Parathyroid adenoma (tissue), 2 donors: Measurements from ENCODE around the gene MUC6.

Experiments
- H2AFZ ChIP-seq: fragments of 300-600 bp; sonication (generic); one replicate; pipeline ENCODE4 v1.7.0; 2017; ENCODE audit warnings: antibody characterized with exemption, mild to moderate bottlenecking
- H3K27ac ChIP-seq: fragments of 300-600 bp; sonication (generic); one replicate; pipeline ENCODE4 v1.7.0; 2017
- H3K27me3 ChIP-seq: fragments of 300-600 bp; sonication (generic); one replicate; pipeline ENCODE4 v1.7.0; 2017; ENCODE audit warnings: low read length; ENCODE audit not compliant: control insufficient read depth, insufficient read depth
- H3K36me3 ChIP-seq: fragments of 300-600 bp; sonication (generic); one replicate; pipeline ENCODE4 v1.7.0; 2017; ENCODE audit warnings: low read length; ENCODE audit not compliant: control insufficient read depth, insufficient read depth
- H3K4me1 ChIP-seq: fragments of 300-600 bp; sonication (generic); one replicate; pipeline ENCODE4 v1.7.0; 2017; ENCODE audit warnings: control low read depth
- H3K4me2 ChIP-seq: fragments of 300-600 bp; sonication (generic); one replicate; pipeline ENCODE4 v1.7.0; 2017; ENCODE audit warnings: low read length
- H3K4me3 ChIP-seq: fragments of 300-600 bp; sonication (generic); one replicate; pipeline ENCODE4 v1.7.0; 2017; ENCODE audit warnings: low read depth, low read length
- H3K79me2 ChIP-seq: fragments of 300-600 bp; sonication (generic); one replicate; pipeline ENCODE4 v1.7.0; 2017; ENCODE audit warnings: control low read depth
- H3K9ac ChIP-seq: fragments of 300-600 bp; sonication (generic); one replicate; pipeline ENCODE4 v1.7.0; 2017; ENCODE audit warnings: mild to moderate bottlenecking
- H3K9me3 ChIP-seq: fragments of 300-600 bp; sonication (generic); one replicate; pipeline ENCODE4 v1.7.0; 2017; ENCODE audit warnings: low read length; ENCODE audit not compliant: control insufficient read depth
- TF ChIP-seq, protein P1 (sequence below): fragments of 300-600 bp; sonication (generic); IDR thresholded peaks from one replicate; pipeline ENCODE4 v1.7.0; 2017; ENCODE audit warnings: antibody characterized with exemption, mild to moderate bottlenecking
- donor health status: primary hyperparathyroidism.

Gene MUC6

DNA sequence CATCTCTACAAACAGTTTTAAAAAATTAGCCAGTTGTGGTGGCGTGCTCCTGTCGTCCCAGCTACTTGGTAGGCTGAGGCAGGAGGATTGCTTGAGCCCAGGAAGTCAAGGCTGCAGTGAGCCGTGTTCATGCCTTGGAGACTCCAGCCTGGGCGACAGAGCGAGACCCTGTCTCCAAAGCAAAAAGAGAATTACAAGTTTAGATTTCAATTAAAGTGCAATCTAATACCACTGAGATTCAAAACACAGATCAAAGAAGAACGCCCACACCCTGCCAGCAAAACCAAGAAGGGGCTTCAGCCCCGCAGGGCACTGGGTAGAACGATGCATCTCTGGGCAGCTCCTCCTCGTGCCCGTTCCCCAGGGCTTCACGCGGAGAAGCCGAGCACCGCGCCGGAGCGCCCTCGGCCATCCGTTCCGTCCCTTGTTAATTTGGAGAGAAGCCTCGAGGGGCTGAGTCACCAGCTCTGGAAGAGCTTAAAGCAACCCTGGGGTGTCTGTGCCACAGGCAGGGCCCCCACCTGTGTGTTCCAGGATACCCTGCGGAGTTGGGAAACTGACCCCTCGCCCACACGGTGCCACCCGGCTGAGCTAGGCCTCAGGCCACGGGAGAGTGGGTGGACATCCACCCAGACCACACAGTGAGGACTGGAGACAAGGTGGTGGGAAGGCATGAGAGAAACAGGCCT lies 63.9 kb downstream of the MUC6 start:
- Histone ChIP-seq H2AFZ (no peak overlapping the region), H3K27ac (no peak overlapping the region), H3K9me3 (no peaks in the 10 kb centered on the region), H3K4me1 (no peaks in the 10 kb centered on the region), H3K9ac (no peak overlapping the region), H3K4me2 (no peak overlapping the region), H3K4me3 (no peak overlapping the region), H3K79me2 (peaks cover 12% of the 10 kb centered on the region), H3K27me3 (no peaks in the 10 kb centered on the region), H3K36me3 (no peaks in the 10 kb centered on the region)
- TF ChIP-seq, protein P1, sequence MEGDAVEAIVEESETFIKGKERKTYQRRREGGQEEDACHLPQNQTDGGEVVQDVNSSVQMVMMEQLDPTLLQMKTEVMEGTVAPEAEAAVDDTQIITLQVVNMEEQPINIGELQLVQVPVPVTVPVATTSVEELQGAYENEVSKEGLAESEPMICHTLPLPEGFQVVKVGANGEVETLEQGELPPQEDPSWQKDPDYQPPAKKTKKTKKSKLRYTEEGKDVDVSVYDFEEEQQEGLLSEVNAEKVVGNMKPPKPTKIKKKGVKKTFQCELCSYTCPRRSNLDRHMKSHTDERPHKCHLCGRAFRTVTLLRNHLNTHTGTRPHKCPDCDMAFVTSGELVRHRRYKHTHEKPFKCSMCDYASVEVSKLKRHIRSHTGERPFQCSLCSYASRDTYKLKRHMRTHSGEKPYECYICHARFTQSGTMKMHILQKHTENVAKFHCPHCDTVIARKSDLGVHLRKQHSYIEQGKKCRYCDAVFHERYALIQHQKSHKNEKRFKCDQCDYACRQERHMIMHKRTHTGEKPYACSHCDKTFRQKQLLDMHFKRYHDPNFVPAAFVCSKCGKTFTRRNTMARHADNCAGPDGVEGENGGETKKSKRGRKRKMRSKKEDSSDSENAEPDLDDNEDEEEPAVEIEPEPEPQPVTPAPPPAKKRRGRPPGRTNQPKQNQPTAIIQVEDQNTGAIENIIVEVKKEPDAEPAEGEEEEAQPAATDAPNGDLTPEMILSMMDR: no peak

DNA sequence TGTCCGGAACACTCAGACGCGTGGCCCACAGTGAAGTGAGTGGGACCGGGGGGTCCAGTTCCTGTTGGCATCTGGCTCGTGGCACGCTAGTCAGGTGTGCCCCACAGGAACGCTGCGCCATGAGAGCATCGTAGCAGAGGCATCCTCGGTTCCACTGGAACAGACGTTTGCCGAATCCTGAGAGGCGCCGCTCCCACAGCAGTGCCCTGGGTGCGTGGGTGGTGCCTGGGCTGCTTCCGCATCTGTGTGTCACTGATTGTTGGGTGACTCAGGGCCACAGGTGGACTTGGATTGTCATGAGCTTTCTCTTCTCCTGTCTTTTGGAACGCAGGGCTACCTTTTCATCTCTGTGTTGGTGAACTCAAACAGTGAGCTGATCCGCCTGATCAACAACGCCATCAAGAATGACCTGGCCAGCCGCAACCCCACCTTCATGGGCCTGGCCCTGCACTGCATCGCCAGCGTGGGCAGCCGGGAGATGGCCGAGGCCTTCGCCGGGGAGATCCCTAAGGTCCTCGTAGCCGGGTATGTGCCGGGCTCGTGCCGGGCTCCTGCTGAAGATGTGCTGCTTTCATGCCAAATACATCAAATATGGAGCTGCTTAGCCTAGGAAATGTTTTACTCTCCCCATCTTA lies 64.7 kb downstream of the MUC6 start:
- peaks cover 12% of the 10 kb centered on the region for H3K79me2 ChIP-seq
- H3K9me3 ChIP-seq: no peaks in the 10 kb centered on the region
- no peak overlapping the region for H2AFZ ChIP-seq
- no peaks in the 10 kb centered on the region for H3K36me3 ChIP-seq
- TF ChIP-seq, protein P1: no peak
- no peak overlapping the region for H3K27ac ChIP-seq
- no peaks in the 10 kb centered on the region for H3K4me1 ChIP-seq
- H3K27me3 ChIP-seq: no peaks in the 10 kb centered on the region
- H3K4me3 ChIP-seq: no peak overlapping the region
- H3K4me2 ChIP-seq: no peak overlapping the region
- no peak overlapping the region for H3K9ac ChIP-seq

DNA sequence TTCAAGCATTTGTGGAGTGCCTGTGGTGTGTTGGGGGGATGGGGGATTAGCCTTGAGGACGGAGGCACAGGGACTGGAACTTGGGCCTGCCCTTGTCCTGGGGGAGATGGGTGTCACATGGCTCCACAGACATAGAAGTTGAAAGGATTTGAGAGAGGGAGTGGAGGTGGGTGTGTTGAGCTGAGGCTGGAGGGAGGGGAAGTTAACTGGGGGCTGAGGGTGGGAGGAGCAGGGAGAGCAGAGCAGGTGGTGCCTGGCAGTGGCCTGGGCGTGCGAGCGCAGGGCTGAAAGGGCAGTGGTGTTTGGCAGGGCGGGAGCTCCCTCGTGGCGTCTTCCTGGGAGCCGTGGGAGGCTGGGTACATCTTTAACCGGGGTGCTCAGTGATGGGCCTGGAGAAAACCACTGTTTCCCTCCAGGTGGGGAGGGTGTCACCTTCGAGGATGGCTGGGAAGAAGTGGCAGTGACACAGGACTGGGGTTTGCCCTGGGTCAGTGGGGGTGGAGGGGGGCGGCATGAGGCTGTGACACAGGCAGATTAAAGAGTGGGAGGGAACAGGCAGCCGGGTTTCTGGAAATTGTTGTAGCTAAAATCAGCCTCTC lies 65.3 kb downstream of the MUC6 start:
- no peak overlapping the region for H2AFZ ChIP-seq
- H3K36me3 ChIP-seq: no peaks in the 10 kb centered on the region
- TF ChIP-seq, protein P1: no peak
- no peak overlapping the region for H3K9ac ChIP-seq
- no peaks in the 10 kb centered on the region for H3K4me1 ChIP-seq
- no peaks in the 10 kb centered on the region for H3K27me3 ChIP-seq
- no peak overlapping the region for H3K4me3 ChIP-seq
- H3K27ac ChIP-seq: no peak overlapping the region
- H3K79me2 ChIP-seq: peaks cover 12% of the 10 kb centered on the region
- H3K4me2 ChIP-seq: no peak overlapping the region
- no peaks in the 10 kb centered on the region for H3K9me3 ChIP-seq

DNA sequence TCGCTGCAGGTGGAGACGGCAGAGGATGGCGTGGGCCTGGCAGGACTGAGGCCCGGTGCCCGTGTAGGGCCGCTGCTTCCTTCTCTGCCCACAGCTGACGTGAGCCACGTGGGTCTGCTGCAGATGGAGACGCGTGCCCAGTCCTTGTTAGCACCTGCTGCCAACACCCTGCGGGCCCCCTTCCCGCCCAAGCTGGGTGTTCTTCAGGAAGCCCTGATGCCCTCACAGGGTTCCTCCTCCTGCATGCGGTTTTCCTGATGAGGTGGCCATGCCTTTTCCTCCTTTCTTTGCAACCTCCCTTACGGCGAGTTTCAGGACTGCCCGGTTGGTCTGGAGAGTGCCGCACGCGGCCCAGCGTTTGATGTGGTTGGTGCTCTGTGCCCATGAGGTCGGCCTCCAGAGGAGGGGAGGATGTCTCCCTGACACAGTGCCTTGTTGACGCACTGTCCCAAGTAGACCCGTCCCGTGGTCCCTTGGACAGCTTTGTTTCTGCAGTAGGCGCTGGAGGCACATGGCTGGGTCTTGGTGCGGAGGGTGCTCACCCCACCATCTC lies 66.1 kb downstream of the MUC6 start:
- Histone ChIP-seq H3K27ac (no peak overlapping the region), H3K9me3 (no peaks in the 10 kb centered on the region), H3K4me3 (no peak overlapping the region), H3K79me2 (peaks cover 12% of the 10 kb centered on the region), H3K9ac (no peak overlapping the region), H3K27me3 (no peaks in the 10 kb centered on the region), H2AFZ (no peak overlapping the region), H3K36me3 (no peaks in the 10 kb centered on the region), H3K4me2 (no peak overlapping the region), H3K4me1 (no peaks in the 10 kb centered on the region)
- TF ChIP-seq, protein P1: no peak
